ENCODE data around the gene ELOVL6. TPM values are rescaled to one million over a fixed set of nuclear protein-coding genes. Genes with fewer than 3 reads are reported as not detected.

Gene ELOVL6
- total and polyA plus RNA-seq, 11 donors, result 0.50 to 22.4 (median 2.9) TPM

DNA sequence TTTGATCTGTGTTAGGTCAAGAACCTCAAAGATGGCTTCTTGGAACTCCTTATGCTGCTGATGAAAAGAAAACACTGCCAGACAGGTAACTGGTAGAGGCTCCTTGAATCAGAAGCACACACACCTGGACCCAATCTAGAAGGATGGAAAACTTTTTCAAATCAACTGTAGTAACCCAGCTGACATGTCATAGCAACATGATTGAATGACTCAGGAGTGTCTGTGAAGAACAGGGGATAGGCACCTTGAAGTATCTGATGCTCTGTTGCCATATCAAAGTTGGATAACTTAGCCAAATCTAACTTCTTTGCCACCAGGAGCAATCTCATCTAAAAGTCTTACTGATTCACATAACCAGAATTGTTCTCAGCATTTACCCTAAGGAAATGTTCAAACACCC is 98.8 kb downstream of the ELOVL6 start:
- TF ChIP-seq CTCF (IDR thresholded peaks at IDR 0.05) (no peak), POLR2A (IDR thresholded peaks at IDR 0.05) (no peak)
- no peaks in the 10 kb centered on the region for H3K36me3 ChIP-seq
- DNase-seq (no peak), ATAC-seq (no peak)
- no peaks in the 10 kb centered on the region for H3K9me3 ChIP-seq
- peaks cover 0 to 4% (median 0%) of the 10 kb centered on the region in 12 donors for H3K4me1 ChIP-seq
- H3K4me3 ChIP-seq, result no peak overlapping the region
- H3K27me3 ChIP-seq, result no peaks in the 10 kb centered on the region
- intact Hi-C loops (cut with DNase I), result no loop called here
- H3K27ac ChIP-seq, result no peak overlapping the region

GRCh38 chr4:110096405-110096804 is 102.0 kb downstream of the ELOVL6 start:
- TF ChIP-seq POLR2A (IDR thresholded peaks at IDR 0.05) (no peak), CTCF (IDR thresholded peaks at IDR 0.05) (no peak)
- Histone ChIP-seq H3K27me3 (no peaks in the 10 kb centered on the region), H3K9me3 (no peaks in the 10 kb centered on the region), H3K27ac (no peak overlapping the region), H3K4me3 (no peak overlapping the region), H3K36me3 (no peaks in the 10 kb centered on the region), H3K4me1 (peaks cover 0 to 4% (median 0%) of the 10 kb centered on the region in 12 donors)
- DNase-seq (no peak), ATAC-seq (no peak)
- intact Hi-C loops (cut with DNase I), result no loop called here
- 86 to 96% (median 92%) methylated on average over 1 of the region's 1 CpG for WGBS, 4 donors

GRCh38 chr4:110092646-110093045 is 105.8 kb downstream of the ELOVL6 start:
- no peak overlapping the region for H3K4me3 ChIP-seq
- ATAC-seq, result no peak
- intact Hi-C loops (cut with DNase I), result no loop called here

DNA sequence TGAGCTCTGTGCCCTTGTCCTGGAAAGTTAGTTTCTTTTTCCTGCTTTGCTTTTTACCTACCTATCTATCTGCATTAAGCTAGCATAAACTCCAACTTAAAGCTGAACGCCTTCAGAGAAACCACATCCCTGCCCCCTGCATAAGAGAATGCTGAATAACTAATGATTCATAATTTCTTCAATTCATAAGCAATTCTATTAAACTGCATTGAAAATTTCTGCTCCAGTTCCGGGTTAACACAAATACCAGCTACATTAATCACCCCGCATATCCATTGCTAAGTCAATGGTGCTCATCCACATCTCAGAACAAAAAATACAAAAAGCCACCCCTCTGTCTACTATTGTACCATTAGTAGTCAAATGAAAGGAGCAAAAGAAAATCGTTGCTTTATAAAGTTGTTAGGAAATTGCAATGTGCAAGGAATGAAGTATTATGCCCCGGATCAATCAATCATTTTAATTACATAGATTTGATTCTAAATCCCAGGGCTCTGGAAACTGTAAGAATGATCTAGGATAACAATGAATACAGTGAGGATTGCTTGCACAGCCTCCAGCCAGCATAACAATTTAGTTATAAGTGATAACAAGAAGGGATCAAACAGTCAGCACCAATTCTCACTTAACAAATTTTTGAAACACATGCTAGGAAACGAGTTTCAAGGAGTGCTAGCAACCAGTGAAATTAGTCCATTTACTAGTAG is 106.8 kb downstream of the ELOVL6 start:
- DNase-seq (no peak), ATAC-seq (no peak)
- intact Hi-C loops (cut with DNase I), result no loop called here
- Histone ChIP-seq H3K9me3 (no peaks in the 10 kb centered on the region), H3K36me3 (no peaks in the 10 kb centered on the region), H3K27ac (no peak overlapping the region), H3K4me3 (no peak overlapping the region), H3K4me1 (peaks cover 0 to 14% (median 8%) of the 10 kb centered on the region in 12 donors), H3K27me3 (peaks cover 0 to 6% (median 0%) of the 10 kb centered on the region in 9 donors)
- TF ChIP-seq CTCF (IDR thresholded peaks at IDR 0.05), result no peak
- no peak for TF ChIP-seq POLR2A (IDR thresholded peaks at IDR 0.05)
- WGBS, 4 donors, result 82 to 90% (median 88%) methylated on average over 6 of the region's 6 CpGs

More at GRCh38 chr4:110092646-110093045, 105.8 kb downstream of the ELOVL6 start:
- DNase-seq, result no peak
- no peaks in the 10 kb centered on the region for H3K36me3 ChIP-seq
- H3K4me1 ChIP-seq, result peaks cover 0 to 7% (median 0%) of the 10 kb centered on the region in 12 donors
- no peak for TF ChIP-seq CTCF (IDR thresholded peaks at IDR 0.05)
- no peak for TF ChIP-seq POLR2A (IDR thresholded peaks at IDR 0.05)
- no peak overlapping the region for H3K27ac ChIP-seq
- peaks cover 0 to 6% (median 0%) of the 10 kb centered on the region in 9 donors for H3K27me3 ChIP-seq
- WGBS, 4 donors, result 83 to 98% (median 96%) methylated on average over 4 of the region's 4 CpGs
- H3K9me3 ChIP-seq, result no peaks in the 10 kb centered on the region
